Dedifferentiated amniotic fluid mesenchymal stem cell (primary cell): ENCODE data around the gene KRTAP10-1.
"Not testable (repeated sequence)": the region's sequence is repeated elsewhere in the genome, so short reads cannot be mapped to it uniquely, and the experiment has no call there.

Experiments used
- DNase-seq: peaks from one replicate; pipeline ENCODE4 v3.0.0-alpha.2; 2016; ENCODE audit errors: extremely low spot score

KRTAP10-1 gene

DNA sequence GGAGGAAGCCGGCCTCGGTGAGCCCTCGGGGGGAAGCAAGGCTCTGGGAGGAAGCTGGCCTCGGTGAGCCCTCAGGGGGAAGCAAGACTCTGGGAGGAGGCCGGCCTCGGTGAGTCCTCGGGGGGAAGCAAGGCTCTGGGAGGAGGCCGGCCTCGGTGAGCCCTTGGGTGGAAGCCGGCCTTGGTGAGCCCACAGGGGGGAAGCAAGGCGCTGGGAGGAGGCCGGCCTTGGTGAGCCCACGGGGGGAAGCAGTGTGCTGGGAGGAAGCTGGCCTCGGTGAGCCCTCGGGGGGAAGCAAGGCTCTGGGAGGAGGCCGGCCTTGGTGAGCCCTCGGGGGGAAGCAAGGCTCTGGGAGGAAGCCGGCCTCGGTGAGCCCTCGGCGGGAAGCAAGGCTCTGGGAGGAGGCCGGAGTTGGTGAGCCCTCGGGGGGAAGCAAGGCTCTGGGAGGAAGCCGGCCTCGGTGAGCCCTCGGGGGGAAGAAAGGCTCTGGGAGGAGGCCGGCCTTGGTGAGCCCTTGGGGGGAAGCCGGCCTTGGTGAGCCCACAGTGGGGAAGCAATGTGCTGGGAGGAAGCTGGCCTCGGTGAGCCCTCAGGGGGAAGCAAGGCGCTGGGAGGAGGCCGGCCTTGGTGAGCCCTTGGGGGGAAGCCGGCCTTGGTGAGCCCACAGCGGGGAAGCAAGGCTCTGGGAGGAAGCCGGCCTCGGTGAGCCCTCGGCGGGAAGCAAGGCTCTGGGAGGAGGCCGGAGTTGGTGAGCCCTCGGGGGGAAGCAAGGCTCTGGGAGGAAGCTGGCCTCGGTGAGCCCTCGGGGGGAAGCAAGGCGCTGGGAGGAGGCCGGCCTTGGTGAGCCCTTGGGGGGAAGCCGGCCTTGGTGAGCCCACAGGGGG, 36.7 kb downstream of the KRTAP10-1 start:
- DNase-seq = not testable (repeated sequence)

DNA sequence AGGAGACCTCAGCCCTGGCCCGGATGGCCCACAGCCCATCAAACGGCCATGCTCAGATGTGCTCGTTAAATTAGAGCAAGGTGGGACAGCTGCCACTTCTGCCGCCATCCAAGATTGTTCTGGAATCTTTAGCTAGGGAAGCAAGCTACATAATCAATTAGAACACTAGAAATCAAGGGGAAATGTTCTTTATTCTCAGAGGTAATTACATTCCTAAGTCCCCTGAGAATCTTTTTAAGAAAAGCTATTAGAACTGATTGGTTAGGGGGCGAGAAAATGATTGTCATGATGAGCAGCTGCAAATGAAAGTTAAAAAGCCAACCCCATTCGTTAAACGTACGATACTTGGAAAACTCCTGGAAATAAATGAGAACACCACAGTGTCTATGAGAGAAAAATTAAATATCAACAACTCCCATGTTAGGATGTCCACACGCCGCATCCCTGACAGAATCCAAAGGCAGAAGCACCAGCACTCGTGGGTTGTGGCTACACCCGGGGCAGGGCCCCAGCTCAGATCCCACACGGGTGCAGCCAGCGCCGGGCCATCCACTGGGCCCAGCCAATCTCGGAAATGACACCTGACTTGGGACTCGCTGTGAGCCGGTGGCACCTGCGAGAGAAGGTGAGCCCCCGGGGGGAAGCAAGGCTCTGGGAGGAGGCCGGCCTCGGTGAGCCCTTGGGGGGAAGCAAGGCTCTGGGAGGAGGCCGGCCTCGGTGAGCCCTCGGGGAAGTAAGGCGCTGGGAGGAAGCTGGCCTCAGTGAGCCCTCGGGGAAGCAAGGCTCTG, 37.6 kb downstream of the KRTAP10-1 start:
- no peak for DNase-seq

DNA sequence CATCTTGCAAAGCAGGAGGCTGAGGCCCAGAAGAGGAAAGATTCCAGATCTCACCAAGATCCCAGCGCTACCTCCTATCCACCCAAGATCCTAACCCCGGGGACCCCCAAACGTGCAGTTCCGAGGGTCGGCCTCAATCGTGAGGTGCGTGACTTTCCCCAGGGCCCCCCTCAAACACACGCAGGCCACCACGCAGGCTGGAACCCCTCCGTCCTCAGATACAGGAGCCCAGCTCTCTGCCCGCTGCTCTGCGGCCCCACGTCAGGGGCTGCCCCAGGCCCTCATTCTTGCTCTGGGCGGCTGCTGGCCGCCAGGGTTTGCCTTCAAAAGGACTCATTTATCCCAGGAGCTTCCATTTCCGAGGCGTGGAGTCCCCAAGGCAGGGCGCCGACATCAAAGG, 39.9 kb downstream of the KRTAP10-1 start:
- no peak for DNase-seq

- DNase-seq = no peak
Measured at GRCh38 chr21:44499631-44500030, 40.4 kb downstream of the KRTAP10-1 start.

GRCh38 chr21:44499211-44499560, 40.8 kb downstream of the KRTAP10-1 start:
- no peak for DNase-seq

DNA sequence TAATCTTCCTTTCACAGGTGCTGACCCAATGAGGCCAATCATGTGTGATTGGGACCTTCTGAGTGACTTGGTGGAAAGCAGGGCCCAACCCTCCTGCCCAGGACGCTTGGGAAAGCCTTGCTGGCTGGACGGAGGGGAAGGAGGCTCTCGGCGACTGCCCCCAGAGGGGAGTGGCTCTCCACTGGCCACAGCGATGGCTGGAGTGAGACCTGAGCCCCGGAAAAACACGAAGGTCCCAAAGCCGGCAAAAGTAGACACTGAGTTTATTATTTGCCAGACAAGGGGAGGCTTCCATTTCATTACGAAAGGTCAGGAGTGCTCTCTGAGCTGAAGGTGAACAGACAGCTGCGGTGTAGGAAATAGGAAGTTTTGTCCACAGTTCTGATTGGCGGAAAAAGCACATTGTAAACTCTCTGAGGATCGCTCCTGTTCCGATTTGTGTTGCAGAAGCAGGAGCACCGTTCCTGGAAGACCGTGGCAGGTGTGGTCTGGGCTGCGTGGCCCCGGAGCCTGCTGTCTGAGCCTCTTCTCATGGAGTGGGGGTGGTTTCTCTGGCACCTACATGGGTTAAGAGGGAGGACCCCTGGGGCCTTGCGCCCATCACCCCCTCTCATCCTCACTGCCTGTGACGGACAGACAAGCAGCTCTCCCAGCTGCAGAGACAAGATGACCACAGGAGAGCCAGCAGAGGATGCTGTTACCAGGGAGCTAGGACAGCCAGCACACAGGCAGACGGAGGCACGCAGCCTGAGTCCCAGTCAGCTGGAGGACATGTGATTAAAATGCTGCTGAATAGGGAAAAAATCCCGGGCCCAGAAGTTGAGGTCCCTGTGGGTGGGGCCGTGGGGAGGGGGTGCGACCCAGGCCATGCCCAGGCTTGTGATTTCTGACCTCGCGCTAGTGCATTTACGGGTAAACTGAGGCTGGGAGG, 41.5 kb downstream of the KRTAP10-1 start:
- DNase-seq = no peak

GRCh38 chr21:44497703-44498126, 42.3 kb downstream of the KRTAP10-1 start:
- no peak for DNase-seq

DNA sequence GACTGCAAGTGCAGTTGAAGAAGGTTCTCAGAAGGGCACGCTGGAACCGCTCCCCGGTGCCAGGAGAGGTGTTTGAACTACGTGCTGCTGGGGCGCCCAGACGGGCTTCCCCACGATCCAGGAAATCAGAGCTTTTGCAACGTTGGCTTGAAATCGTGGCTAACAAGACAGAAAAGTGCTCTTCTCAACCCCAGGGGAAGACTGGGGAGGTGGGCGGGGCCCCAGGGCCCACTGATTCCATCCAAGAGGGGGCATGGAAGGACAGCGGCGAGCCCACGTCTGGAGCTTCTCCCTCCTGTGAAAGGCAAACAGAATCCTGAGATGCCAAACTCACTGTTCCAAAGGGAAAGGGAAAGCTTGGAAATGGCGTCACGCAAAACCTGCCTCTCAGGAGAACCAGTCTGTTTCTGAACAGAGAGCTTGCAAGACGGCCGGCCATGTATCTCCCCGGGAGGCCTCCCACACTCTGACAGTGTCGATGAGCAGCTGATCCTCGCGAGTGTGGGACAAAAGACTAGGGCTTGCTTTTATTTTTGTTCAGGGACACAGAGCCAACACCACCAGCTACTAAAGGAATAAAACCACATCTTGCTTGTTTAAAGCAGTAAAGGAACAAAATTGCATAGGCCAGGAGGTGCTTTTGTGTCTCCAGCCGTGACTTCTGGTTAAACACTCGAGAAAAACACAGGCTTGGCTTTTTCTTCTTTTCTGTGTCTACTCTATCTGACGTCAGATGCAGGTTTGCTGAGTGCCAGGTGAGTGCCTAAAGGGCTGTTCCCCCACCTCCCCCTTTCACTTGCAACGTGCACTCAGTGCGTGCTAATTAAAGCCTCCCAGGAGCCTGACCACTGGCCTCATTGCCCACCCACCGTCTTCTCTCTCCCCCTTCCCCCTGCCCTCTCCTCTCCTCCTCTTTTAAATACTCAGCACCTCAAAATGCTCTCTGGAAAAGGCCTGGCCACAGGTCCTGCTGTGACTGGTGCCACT, 43.1 kb downstream of the KRTAP10-1 start:
- DNase-seq = no peak

DNA sequence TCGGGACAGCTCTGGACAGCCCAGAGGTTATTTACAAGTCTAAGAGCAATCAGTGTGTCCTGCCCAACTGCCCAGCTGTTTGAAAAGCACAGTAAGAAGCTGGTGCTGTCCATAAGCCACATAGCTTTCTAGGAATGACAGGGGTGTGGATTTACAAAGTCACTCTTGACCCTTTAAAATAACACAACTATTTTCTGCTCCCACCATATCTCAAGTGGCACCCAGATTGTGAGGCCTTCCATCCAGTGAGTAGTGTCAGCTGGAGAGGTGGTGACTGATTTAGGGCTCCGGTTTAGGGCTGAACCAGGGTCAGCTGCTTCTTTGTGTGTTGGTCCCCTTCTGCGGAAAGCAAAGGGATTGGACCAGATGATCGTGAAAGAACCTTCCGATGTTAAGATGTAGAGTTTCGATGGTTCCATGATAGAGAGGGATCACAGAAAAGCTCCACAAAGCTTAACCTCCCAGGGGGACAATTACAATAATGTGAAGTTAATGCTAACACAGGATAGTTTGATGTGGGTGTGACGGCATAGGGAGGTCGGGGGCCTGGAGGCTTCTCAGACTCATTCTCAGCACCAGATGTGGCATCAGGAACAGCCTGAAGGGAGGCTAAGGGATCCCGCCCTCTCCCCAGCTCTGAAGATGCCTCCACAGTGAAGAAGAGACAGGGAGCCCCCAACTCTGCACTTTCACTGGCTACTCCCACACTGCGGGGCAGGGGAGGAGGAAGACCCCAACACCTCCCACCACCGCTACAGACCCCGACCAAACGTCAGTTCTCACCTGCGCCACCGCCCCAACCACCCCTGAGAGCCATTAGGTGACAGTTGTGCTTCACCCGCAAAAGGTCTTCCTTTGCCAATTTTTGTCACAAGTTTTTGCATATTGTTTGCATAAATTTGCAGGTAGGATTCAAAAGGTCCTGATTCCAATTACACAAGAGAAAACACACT, 44.1 kb downstream of the KRTAP10-1 start:
- DNase-seq = no peak

DNA sequence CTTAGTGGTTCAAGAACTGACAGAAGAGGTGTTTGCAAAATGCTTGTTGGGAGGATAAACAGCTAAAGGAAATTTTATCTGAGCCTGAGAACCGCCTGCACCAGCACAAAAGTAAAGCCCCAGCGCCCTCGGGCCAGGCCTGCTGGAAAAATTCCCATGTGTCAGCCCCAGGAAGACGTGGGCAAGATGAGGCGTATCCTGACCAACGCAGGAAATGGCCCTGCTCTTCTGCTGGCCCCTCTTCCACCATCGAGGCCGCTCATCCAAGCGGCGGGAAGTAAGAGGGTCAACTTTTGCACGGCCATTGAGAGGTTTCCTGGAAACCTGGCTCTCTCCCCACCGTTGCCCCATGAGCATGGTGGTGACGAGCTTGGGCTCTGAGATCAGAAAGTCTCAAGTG, 45.0 kb downstream of the KRTAP10-1 start:
- DNase-seq = no peak

DNA sequence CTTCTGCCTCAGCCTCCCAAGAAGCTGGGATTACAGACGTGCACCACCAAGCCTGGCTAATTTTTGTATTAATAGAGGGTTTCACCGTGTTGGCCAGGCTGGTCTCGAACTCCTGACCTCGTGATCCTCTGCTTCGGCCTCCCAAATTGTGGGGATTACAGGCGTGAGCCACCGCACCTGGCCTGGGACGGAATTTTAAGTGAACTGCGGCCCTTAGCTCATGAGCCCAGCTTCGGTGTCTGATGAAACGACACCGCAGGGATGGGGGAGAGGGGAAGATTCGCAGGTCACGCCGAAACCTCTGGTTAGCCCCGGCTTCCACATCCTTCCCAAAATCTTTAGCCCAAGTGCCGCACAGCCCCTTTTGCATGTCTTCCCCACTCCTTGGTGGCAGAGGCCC, 45.6 kb downstream of the KRTAP10-1 start:
- DNase-seq = no peak

DNA sequence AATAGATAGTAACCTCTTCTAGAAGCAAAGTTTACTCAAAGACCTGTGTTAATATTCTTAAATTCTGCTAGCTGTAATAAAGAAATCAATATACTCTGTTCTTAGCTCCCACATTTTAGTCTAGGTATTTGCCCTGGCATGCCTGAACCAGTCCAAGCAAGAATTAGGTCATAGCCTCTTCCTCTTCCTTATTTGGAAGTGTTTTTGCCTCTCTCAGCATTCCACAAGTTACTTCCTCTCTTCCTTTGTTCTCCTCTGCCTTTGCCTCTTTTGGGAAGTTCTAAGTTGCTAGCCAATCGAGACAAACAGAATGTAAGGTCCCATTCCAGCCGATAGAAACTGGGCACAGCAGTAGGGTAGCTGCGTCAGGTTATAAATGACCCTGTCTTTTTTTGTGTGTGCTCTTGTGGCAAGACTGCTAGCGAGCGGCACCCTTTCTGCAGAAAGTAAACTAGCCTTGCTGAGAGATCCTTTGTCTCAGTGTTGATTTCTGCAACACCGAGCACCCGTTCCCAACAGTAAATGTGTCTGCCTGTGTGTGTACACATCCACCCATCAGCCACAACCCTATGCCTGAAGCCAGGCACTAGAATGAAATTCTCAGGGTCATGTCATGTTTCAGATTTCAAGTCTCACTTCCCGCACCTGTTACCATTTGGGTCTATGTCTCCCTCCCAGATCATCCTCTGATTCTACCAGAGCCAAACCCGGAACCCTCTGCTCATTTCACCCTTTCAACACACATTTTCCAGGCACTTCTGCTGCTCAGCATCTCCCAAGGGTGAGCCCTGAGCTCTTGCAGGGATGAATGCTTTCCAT, 47.2 kb downstream of the KRTAP10-1 start:
- no peak for DNase-seq

DNA sequence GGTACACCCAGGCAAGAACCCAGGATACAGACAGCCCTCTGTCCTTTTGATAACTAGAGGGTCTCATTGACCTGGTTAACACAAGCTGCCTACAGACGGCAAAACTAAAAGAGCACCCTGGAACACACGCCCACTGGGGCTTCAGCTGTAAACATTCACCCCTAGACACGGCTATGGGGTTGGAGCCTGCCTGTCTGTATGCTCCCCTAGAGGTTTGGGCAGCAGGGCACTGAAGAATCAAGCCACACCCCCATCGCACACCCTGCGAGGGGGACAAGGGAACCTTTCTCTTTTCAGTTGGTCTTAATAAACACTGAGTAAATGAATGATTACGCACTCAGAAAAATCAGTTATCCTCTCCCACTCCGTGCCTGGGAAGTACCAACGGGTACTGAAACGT, 49.2 kb downstream of the KRTAP10-1 start:
- no peak for DNase-seq

DNA sequence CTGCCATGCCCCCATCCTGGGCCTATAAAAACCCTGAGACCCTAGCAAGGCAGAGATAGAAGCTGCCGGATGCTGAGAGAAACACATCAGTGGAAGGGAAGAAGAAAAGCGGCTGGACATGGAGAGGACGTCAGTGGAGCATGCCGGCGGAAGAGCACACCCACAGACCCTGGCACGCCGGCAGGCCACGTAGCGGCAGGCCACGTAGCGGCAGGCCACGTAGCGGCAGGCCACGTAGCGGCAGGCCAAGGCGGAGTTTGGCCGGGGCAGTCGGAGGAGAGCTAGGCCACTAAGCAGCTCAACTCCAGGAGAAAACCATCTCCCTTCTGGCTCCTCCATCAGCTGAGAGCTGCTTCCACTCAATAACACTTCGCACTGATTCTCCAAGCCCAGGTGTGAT, 49.6 kb downstream of the KRTAP10-1 start:
- no peak for DNase-seq

DNA sequence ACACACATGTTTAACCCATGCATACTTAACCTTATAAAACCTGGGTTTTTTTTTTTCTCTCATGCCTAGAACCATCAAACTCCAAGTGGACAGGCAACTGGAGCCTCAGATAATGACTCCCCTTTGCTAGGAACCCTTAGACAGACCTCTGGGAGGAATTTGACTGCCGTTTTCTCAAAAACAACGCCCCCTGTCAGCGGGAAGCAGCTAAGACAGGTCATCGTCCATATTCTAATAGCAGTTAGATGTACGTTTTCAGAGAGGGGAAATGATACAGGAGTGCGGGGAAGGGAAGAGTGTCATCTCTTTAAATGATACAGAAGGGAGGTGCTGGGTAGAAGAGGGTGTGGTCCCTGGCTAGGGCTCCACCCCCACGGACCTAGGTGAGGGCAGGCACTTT, 50.0 kb downstream of the KRTAP10-1 start:
- no peak for DNase-seq
